HG03095 (cell line): ENCODE results near the gene C1RL.
"Not testable (repeated sequence)": the region's sequence is repeated elsewhere in the genome, so short reads cannot be mapped to it uniquely, and the experiment has no call there.

Experiments
- ATAC-seq: cut with Tn5 transposase; IDR thresholded peaks from one replicate; pipeline ENCODE4 v1.9.1; 2021; ENCODE audit warnings: moderate library complexity; ENCODE audit not compliant: unreplicated experiment

The C1RL gene

GRCh38 chr12:7066596-7066995 lies 42.4 kb downstream of the C1RL start:
- no peak for ATAC-seq

- ATAC-seq, result no peak
Measured at GRCh38 chr12:7065073-7065623, 43.9 kb downstream of the C1RL start.

DNA sequence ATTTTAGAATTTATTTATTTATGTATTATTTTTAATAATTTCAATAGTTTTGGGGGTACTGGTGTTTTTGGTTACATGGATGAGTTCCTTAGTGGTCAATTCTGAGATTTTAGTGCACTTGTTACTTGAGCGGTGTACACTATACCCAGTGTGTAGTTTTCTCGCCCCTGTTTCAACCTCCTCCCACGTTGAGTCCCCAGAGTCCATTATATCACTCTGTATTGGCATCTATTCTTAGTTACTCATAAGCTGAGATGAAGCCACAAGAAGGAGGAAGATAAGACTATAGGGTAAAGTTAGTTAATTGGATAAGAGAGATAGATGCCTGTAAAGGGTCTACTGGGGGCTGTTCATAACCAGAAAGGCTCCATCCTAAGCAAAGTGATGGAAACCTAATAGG lies 44.5 kb downstream of the C1RL start:
- no peak for ATAC-seq

DNA sequence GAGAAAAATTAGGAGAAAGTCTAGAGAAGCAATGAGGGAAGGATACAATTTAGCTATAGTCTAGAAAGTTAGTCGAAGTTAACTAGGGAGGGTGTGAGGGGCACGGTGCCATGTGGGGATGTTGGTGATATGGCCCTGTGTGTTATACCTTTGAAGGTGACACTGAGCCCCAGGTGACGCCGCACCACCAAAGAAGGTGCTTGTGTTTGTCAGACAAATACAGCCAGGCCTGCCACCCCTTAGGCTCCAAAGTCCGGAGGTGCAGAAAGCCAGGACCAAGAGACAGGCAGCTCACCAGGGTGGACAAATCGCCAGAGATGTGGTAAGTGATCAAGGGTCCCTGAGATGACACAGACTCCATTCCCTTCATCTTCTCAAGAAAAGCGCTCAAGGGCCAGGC lies 47.4 kb downstream of the C1RL start:
- ATAC-seq, result no peak

DNA sequence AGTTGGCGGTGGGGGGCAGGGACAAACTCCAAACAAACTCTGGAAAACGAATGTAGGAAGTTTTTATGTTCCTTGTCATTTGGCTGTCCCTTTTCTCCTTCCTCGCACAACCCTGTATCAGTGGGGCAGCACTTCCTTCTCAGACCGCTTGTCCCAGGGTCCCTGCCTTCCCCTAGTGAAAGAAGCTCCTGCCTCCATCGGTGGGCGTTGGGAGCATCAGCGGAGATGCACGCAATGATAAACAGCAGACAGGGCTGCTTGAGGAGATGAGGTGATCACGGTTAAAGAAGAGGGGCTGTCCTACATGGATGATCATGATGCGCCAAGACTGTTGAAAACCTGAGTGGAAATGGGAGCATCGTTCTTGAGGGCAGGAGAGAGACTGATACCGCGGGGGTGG lies 47.9 kb downstream of the C1RL start:
- no peak for ATAC-seq

DNA sequence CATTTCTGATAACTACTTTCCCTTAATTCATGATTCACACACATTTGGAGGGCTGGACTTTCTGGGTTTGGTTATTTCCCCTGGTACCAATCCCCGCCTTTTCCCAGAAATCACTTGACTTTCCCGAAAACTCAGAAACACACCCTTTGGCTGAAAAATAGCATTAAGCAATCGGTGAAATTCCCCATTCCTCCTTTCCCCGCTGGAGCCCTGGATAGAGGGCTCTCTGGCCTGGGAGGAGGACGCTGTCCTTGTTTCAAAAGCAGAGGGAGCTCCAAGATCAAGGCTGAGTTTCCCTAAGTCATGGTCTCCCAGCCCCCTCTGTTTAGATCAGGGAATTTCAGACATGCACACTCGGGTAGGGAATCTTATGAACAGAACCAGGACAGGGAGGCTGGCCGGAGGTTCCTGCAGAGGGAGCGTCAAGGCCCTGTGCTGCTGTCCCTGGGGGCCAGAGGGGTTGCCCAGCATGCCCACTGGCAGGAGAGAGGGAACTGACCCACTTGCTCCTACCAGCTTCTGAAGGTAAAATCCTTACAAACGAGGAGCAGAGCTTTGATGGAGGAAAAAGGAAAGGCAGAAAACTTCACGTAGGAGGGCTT lies 48.6 kb downstream of the C1RL start, which contains the start of gene C1S:
C1S (plus strand) TSS at position 366 of the 602 bp plus-strand sequence. CDS start 1,195 bp downstream, outside the sequence.
- no peak for ATAC-seq

DNA sequence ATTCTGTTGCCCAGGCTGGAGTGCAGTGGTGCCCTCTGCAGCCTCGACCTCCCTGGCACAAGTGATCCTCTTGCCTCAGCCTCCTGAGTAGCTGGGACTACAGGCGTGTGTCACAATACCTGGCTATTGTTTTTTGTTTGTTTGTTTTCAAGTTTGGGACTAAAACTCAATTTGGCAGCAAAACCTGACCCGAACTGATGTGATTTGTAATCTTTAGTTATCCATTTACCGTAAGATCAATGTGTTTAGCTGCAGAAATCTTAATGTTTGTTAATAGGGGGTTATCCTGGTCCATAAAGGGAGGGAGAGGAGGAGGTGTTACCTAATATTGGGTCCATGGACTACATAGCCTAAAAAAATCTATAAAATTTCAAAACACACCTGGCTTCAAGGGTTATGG lies 49.2 kb downstream of the C1RL start:
- ATAC-seq, result no peak

GRCh38 chr12:7058850-7059395 lies 50.1 kb downstream of the C1RL start:
- ATAC-seq, result no peak

DNA sequence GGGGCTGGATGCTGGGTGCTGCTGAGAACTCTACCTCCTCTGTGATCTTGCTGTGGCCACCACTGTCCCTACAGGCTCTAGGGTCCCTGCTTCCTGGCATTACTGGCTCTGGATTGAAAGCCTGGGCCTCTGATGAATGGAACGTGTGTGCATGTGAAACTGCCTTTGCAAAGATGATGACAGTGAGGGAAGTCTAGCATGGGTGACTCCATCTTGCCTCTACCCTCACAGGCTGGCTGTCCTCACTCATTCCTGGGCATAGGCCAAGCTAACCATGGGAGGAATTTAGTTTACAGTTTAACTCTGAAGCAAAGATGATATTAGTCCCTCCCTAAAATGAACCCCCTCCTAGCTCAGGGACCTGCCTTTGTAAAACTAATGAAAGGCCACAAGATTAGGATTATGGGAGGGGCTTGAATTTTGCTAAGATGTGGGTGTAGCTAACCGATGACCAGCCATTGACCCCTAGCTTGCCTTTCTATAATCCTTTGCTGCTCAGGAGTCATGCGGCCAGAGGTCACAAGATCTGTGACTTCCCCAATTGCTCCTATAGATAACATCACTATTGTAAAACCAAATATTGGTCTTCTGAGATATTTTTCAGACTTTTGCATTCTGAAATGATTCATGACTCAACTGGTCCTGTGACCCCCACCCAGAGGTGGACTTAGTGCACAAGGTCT lies 50.7 kb downstream of the C1RL start:
- ATAC-seq, result no peak

DNA sequence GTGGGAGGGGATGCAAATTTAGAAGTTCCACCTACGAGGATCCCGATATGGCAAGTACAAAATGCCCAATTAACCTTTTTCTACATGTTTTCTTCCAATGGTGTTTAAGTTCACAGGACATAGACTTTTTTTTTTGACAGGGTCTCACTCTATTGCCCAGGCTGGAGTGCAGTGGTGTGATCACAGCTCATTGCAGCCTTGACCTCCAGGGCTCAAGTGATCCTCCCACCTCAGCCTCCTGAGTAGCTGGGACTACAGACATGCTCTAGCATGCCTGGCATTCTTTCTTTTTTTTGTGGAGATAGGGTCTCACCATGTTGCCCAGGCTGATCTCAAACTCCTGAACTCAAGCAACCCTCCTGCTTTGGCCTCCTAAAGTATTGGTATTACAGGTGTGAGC lies 53.3 kb downstream of the C1RL start:
- ATAC-seq, result not testable (repeated sequence)

- no peak for ATAC-seq
Measured at GRCh38 chr12:7054925-7055324, 54.1 kb downstream of the C1RL start.

DNA sequence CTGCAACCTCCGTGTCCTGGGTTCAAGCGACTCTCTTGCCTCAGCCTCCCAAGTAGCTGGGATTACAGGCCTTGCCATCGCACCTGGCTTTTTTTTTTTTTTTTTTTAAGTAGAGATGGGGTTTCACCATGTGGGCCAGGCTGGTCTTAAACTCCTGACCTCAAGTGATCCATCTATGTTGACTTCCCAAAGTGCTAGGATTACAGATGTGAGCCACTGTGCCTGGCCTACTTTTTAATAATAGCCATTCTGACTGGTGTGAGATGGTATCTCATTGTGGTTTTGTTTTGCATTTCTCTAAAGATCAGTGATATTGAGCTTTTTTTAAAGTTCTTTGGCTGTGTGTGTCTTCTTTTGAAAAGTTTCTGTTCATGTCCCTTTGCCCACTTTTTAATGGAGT lies 59.0 kb downstream of the C1RL start:
- not testable (repeated sequence) for ATAC-seq

DNA sequence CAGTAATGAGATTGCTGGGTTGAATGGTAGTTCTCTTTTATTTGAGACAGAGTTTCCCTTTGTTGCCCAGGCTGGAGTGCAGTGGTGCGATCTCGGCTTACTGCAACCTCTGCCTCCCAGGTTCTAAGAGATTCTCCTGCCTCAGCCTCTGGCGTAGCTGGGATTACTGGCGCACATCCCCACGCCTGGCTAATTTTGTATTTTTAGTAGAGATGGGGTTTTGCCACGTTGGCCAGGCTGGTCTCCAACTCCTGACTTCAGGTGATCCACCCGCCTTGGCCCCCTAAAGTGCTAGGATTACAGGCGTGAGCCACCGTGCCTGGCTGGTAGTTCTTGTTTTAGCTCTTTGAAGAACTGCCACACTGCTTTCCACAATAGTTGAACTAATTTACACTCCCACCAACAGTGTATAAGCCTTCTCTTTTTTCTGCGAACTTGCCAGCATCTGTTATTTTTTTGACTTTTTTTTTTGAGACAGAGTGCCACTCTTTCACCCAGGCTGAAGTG lies 59.5 kb downstream of the C1RL start:
- not testable (repeated sequence) for ATAC-seq

GRCh38 chr12:7047306-7047705 lies 61.7 kb downstream of the C1RL start:
- no peak for ATAC-seq

DNA sequence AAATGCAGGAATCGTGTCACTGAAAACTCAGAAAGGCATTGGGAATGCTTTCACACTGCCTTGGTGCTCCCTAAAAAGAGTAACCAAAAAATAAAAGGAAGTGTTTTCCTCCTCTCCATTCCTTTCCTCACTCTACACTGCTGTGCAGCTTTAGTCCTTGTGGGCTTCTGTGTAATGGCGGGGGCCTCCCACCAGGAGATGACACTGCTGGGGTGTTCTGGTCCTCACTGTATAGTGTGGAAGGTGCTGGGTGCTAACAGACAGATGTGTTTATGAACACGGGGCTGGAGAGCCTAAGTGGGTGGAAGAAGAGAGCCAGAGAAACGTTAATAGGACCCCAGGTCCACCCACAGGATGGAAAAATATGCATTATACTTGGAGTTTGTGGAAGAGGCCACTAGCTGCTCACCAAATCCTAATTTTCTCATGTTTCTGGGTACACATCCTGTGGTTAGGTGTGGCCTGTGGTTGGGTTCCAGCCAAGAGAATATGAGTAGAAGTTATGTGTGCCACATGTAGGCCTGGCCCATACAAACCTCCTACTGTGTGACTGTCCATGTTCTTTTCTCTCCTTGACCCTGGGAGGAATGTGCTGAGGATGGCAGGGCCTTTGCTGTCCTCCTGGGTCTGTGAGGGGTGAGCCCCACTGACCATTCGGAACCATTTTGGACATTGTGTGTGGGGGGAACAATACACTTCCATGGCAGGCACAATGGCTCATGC lies 62.5 kb downstream of the C1RL start:
- ATAC-seq, result no peak

GRCh38 chr12:7045913-7046312 lies 63.1 kb downstream of the C1RL start:
- no peak for ATAC-seq
